ENCODE results near the gene RAB27B.
"Not testable (repeated sequence)": the region's sequence is repeated elsewhere in the genome, so short reads cannot be mapped to it uniquely, and the experiment has no call there.

DNA sequence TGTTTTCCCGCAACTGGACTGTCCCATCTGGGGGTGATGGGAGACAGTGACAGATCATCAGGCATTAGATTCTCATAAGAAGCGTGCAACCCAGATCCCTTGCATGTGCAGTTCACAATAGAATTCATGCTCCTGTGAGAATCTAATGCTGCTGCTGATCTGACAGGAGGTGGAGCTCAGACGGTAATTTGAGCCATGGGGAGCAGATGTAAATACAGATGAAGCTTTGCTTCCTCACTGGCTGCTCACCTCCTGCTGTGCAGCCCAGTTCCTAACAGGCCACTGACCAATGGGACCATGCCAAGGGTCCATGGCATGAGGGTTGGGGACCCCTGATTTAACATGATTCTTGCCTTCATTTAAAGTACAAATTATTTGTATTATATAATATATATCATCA is 26.8 kb downstream of the RAB27B start:
- not testable (repeated sequence) for TF ChIP-seq CTCF (IDR thresholded peaks at IDR 0.05); USF2 (CRISPR knock-in tag; IDR thresholded peaks at IDR 0.05)

All from WTC11 (cell line).